Activated T-cell treated with anti-CD3 and anti-CD28 coated beads, Interleukin-2, amount 50 U/mL, for 24 hours (primary cell): ENCODE results near the gene TLE5.

Experiments used
- DNase-seq: peaks from one replicate; pipeline ENCODE4 v3.0.0-alpha.2; 2020
- H3K27ac Mint-ChIP-seq: 2 replicates; pipeline ENCODE4 v1.8.0; 2020; ENCODE audit warnings: mild to moderate bottlenecking, mixed read lengths
- H3K27me3 Mint-ChIP-seq: 2 replicates; pipeline ENCODE4 v1.8.0; 2020; ENCODE audit warnings: mixed read lengths
- H3K36me3 Mint-ChIP-seq: 2 replicates; pipeline ENCODE4 v1.8.0; 2020; ENCODE audit warnings: low read depth, mixed read lengths
- H3K4me1 Mint-ChIP-seq: 2 replicates; pipeline ENCODE4 v1.8.0; 2020; ENCODE audit warnings: low read depth, mixed read lengths
- H3K4me3 Mint-ChIP-seq: 2 replicates; pipeline ENCODE4 v1.8.0; 2020; ENCODE audit warnings: mild to moderate bottlenecking, moderate library complexity, mixed read lengths
- H3K9me3 Mint-ChIP-seq: 2 replicates; pipeline ENCODE4 v1.8.0; 2020; ENCODE audit warnings: mixed read lengths

Gene TLE5

GRCh38 chr19:3080286-3080685 is 18.0 kb upstream of the TLE5 start:
- Mint-ChIP-seq H3K9me3 (no peaks in the 10 kb centered on the region), H3K4me1 (peaks cover 8% of the 10 kb centered on the region), H3K27me3 (no peaks in the 10 kb centered on the region), H3K36me3 (no peaks in the 10 kb centered on the region), H3K27ac (no peak overlapping the region), H3K4me3 (no peak overlapping the region)
- DNase-seq: no peak

- no peak for DNase-seq
- H3K27me3 Mint-ChIP-seq: no peaks in the 10 kb centered on the region
- H3K36me3 Mint-ChIP-seq: no peaks in the 10 kb centered on the region
- no peak overlapping the region for H3K27ac Mint-ChIP-seq
- peaks cover 8% of the 10 kb centered on the region for H3K4me1 Mint-ChIP-seq
- H3K4me3 Mint-ChIP-seq: no peak overlapping the region
- no peaks in the 10 kb centered on the region for H3K9me3 Mint-ChIP-seq
Measured at GRCh38 chr19:3079578-3079977, 17.3 kb upstream of the TLE5 start.

GRCh38 chr19:3075605-3076431 is 13.5 kb upstream of the TLE5 start:
- Mint-ChIP-seq H3K4me3 (peak overlapping the region; percentile 20), H3K4me1 (peaks cover 8% of the 10 kb centered on the region), H3K27ac (no peak overlapping the region), H3K27me3 (no peaks in the 10 kb centered on the region), H3K36me3 (no peaks in the 10 kb centered on the region), H3K9me3 (no peaks in the 10 kb centered on the region)
- DNase-seq: peak; percentile 92

- DNase-seq: no peak
- no peaks in the 10 kb centered on the region for H3K9me3 Mint-ChIP-seq
- peaks cover 11% of the 10 kb centered on the region for H3K4me1 Mint-ChIP-seq
- no peaks in the 10 kb centered on the region for H3K36me3 Mint-ChIP-seq
- H3K27ac Mint-ChIP-seq: no peak overlapping the region
- H3K4me3 Mint-ChIP-seq: no peak overlapping the region
- H3K27me3 Mint-ChIP-seq: no peaks in the 10 kb centered on the region
Measured at GRCh38 chr19:3073931-3074595, 11.8 kb upstream of the TLE5 start.

GRCh38 chr19:3073159-3073563 is 10.9 kb upstream of the TLE5 start:
- Mint-ChIP-seq H3K27me3 (no peaks in the 10 kb centered on the region), H3K4me3 (no peak overlapping the region), H3K36me3 (no peaks in the 10 kb centered on the region), H3K27ac (no peak overlapping the region), H3K4me1 (peaks cover 11% of the 10 kb centered on the region), H3K9me3 (no peaks in the 10 kb centered on the region)
- no peak for DNase-seq

GRCh38 chr19:3071768-3072167 is 9.5 kb upstream of the TLE5 start:
- no peaks in the 10 kb centered on the region for H3K36me3 Mint-ChIP-seq
- DNase-seq: no peak
- no peaks in the 10 kb centered on the region for H3K27me3 Mint-ChIP-seq
- H3K27ac Mint-ChIP-seq: no peak overlapping the region
- H3K4me1 Mint-ChIP-seq: peaks cover 13% of the 10 kb centered on the region
- no peaks in the 10 kb centered on the region for H3K9me3 Mint-ChIP-seq
- no peak overlapping the region for H3K4me3 Mint-ChIP-seq

- Mint-ChIP-seq H3K36me3 (no peaks in the 10 kb centered on the region), H3K4me3 (no peak overlapping the region), H3K9me3 (no peaks in the 10 kb centered on the region), H3K4me1 (peaks cover 26% of the 10 kb centered on the region), H3K27ac (no peak overlapping the region), H3K27me3 (no peaks in the 10 kb centered on the region)
- no peak for DNase-seq
Measured at GRCh38 chr19:3068071-3068470, 5.8 kb upstream of the TLE5 start.

- DNase-seq: no peak
- H3K27ac Mint-ChIP-seq: no peak overlapping the region
- peaks cover 29% of the 10 kb centered on the region for H3K4me1 Mint-ChIP-seq
- no peaks in the 10 kb centered on the region for H3K27me3 Mint-ChIP-seq
- no peaks in the 10 kb centered on the region for H3K9me3 Mint-ChIP-seq
- H3K4me3 Mint-ChIP-seq: no peak overlapping the region
- peaks cover 1% of the 10 kb centered on the region for H3K36me3 Mint-ChIP-seq
Measured at GRCh38 chr19:3067563-3067962, 5.3 kb upstream of the TLE5 start.

- Mint-ChIP-seq H3K27me3 (no peaks in the 10 kb centered on the region), H3K9me3 (no peaks in the 10 kb centered on the region), H3K4me1 (peaks cover 29% of the 10 kb centered on the region), H3K4me3 (no peak overlapping the region), H3K27ac (peak overlapping the region; percentile 67), H3K36me3 (peaks cover 2% of the 10 kb centered on the region)
- DNase-seq: no peak
Measured at GRCh38 chr19:3066482-3067049, 4.3 kb upstream of the TLE5 start.

- peak overlapping the region; percentile 66 for H3K27ac Mint-ChIP-seq
- H3K36me3 Mint-ChIP-seq: peaks cover 5% of the 10 kb centered on the region
- no peaks in the 10 kb centered on the region for H3K27me3 Mint-ChIP-seq
- peaks cover 32% of the 10 kb centered on the region for H3K4me1 Mint-ChIP-seq
- no peak for DNase-seq
- no peak overlapping the region for H3K4me3 Mint-ChIP-seq
- no peaks in the 10 kb centered on the region for H3K9me3 Mint-ChIP-seq
Measured at GRCh38 chr19:3065675-3066357, 3.5 kb upstream of the TLE5 start.

GRCh38 chr19:3064011-3064330 is 1.7 kb upstream of the TLE5 start:
- H3K27ac Mint-ChIP-seq: peak overlapping the region; percentile 98
- H3K9me3 Mint-ChIP-seq: no peaks in the 10 kb centered on the region
- DNase-seq: no peak
- H3K4me3 Mint-ChIP-seq: no peak overlapping the region
- no peaks in the 10 kb centered on the region for H3K27me3 Mint-ChIP-seq
- H3K36me3 Mint-ChIP-seq: peaks cover 23% of the 10 kb centered on the region
- peaks cover 40% of the 10 kb centered on the region for H3K4me1 Mint-ChIP-seq

- no peaks in the 10 kb centered on the region for H3K27me3 Mint-ChIP-seq
- no peaks in the 10 kb centered on the region for H3K9me3 Mint-ChIP-seq
- H3K27ac Mint-ChIP-seq: peak overlapping the region; percentile 92
- DNase-seq: peak; percentile 76
- peaks cover 55% of the 10 kb centered on the region for H3K4me1 Mint-ChIP-seq
- H3K36me3 Mint-ChIP-seq: peaks cover 45% of the 10 kb centered on the region
- peak overlapping the region; percentile 82 for H3K4me3 Mint-ChIP-seq
Measured at GRCh38 chr19:3061182-3062161, 823 bp downstream of the TLE5 start.

GRCh38 chr19:3060857-3061181 is 1.5 kb downstream of the TLE5 start:
- Mint-ChIP-seq H3K36me3 (peaks cover 49% of the 10 kb centered on the region), H3K27ac (peak overlapping the region; percentile 92), H3K27me3 (no peaks in the 10 kb centered on the region), H3K4me3 (peak overlapping the region; percentile 82), H3K9me3 (no peaks in the 10 kb centered on the region), H3K4me1 (peaks cover 51% of the 10 kb centered on the region)
- DNase-seq: no peak

GRCh38 chr19:3059653-3060052 is 2.6 kb downstream of the TLE5 start:
- Mint-ChIP-seq H3K36me3 (peaks cover 61% of the 10 kb centered on the region), H3K4me3 (peak overlapping the region; percentile 82), H3K27ac (peak overlapping the region; percentile 92), H3K4me1 (peaks cover 57% of the 10 kb centered on the region), H3K27me3 (no peaks in the 10 kb centered on the region), H3K9me3 (no peaks in the 10 kb centered on the region)
- DNase-seq: no peak
